Ishikawa (cell line): Measurements from ENCODE around the gene GYS2.

Source experiments
- CEBPB ChIP-seq: IDR thresholded peaks from 2 replicates; pipeline ENCODE4 v1.6.1; 2012
- CREB1 ChIP-seq: IDR thresholded peaks from 2 replicates; pipeline ENCODE4 v1.6.1; 2012; ENCODE audit warnings: low read depth
- EP300 ChIP-seq: IDR thresholded peaks from 2 replicates; pipeline ENCODE4 v1.6.1; 2012; ENCODE audit warnings: borderline replicate concordance
- MAX ChIP-seq: IDR thresholded peaks from 2 replicates; pipeline ENCODE4 v1.6.1; 2012
- REST ChIP-seq: IDR thresholded peaks from 2 replicates; pipeline ENCODE4 v1.6.1; 2012; ENCODE audit warnings: low read depth, mild to moderate bottlenecking
- TCF12 ChIP-seq: IDR thresholded peaks from 2 replicates; pipeline ENCODE4 v1.6.1; 2012; ENCODE audit warnings: low read depth
- USF1 ChIP-seq: IDR thresholded peaks from 2 replicates; pipeline ENCODE4 v1.6.1; 2012
- YY1 ChIP-seq: IDR thresholded peaks from 2 replicates; pipeline ENCODE4 v1.6.1; 2012; ENCODE audit warnings: low read depth
- ZBTB7A ChIP-seq: IDR thresholded peaks from 2 replicates; pipeline ENCODE4 v1.6.1; 2012; ENCODE audit warnings: low read depth

GRCh38 chr12:21507849-21508248, 96.8 kb downstream of the GYS2 start:
- no peak for TF ChIP-seq REST
- TF ChIP-seq EP300 = no peak
- TF ChIP-seq YY1 = no peak
- no peak for TF ChIP-seq ZBTB7A
- TF ChIP-seq CEBPB = no peak
- no peak for TF ChIP-seq CREB1
- no peak for TF ChIP-seq TCF12
- TF ChIP-seq MAX = no peak
- no peak for TF ChIP-seq USF1
